H1 (cell line): ENCODE measurements around the gene PTPRCAP. TPM values are rescaled to one million over a fixed set of nuclear protein-coding genes. Genes with fewer than 3 reads are reported as not detected.

Source experiments
- BCL11A ChIP-seq, 2 experiments: IDR thresholded peaks; one replicate each; pipeline ENCODE4 v1.6.1; 2011; ENCODE audit warnings: low read depth in 2 of 2, low read length in 2 of 2, mild to moderate bottlenecking in 2 of 2
- JUN ChIP-seq: IDR thresholded peaks from 2 replicates; pipeline ENCODE4 v1.6.1; 2011; ENCODE audit warnings: low read depth, mild to moderate bottlenecking, improper control_type of control experiment, low read length
- RFX5 ChIP-seq: IDR thresholded peaks from 2 replicates; pipeline ENCODE4 v1.6.1; 2011; ENCODE audit warnings: low read depth, low read length, improper control_type of control experiment, borderline replicate concordance
- polyA plus RNA-seq, 7 experiments: library from polyadenylated mRNA; depleted of rRNA in 3 of 7; stranded (reverse) in 5 of 7; unstranded in 2 of 7; fragments of >200 nt in 5 of 7; fragments of 200-250 nt in 2 of 7; gene quantifications; 1 replicate in 5 of 7; 2 replicates in 1 of 7; 4 replicates in 1 of 7; pipeline versions ENCODE4 v1.2.1 to v1.2.3, GENCODE V29; 2011 to 2013; ENCODE audit warnings: missing spikeins in 2 of 7, mixed read lengths in 2 of 7
- total RNA-seq: library from RNA; stranded (reverse); fragmentation: NEBNext Ultra II Directional; extraction: Animal tissue kit (Norgen Biotek cat#: 25700); gene quantifications from 2 replicates; pipeline ENCODE4 v1.2.1, GENCODE V29; 2021

PTPRCAP gene
- total and polyA plus RNA-seq, 2 of the 8 experiments (the other 6 are each of a cell fraction or from before 2014, with no cell fraction given) = 0.78 to 6.7 TPM

- TF ChIP-seq BCL11A (IDR thresholded peaks at IDR 0.05; ENCODE audit: low read depth in 2 of 2, low read length in 2 of 2) (no peak), RFX5 (no peak), JUN (no peak)
Observed at GRCh38 chr11:67470337-67471002, 33.0 kb upstream of the PTPRCAP start (continued).
